SK-N-SH (cell line): ENCODE measurements around the gene TAF1D. TPM values are rescaled to one million over a fixed set of nuclear protein-coding genes. Genes with fewer than 3 reads are reported as not detected.

ENCODE experiments used
- CTCF ChIA-PET: fragments of 300-600, 350-600 bp; formaldehyde crosslinking; extraction: SDS; loops from one replicate; lab custom pipeline; 2021; lab: Yijun Ruan, JAX
- POLR2A ChIA-PET: fragments of 350-600 bp; sonication (Branson Sonifier 250); formaldehyde crosslinking; extraction: SDS; loops from one replicate; lab custom pipeline; 2020; ENCODE audit warnings: antibody characterized with exemption, inconsistent platforms; lab: Yijun Ruan, JAX
- DNase-seq: peaks from one replicate; pipeline ENCODE4 v3.0.0; 2012
- H2AFZ ChIP-seq: fragments of 200-600 bp; sonication (generic); 2 replicates; pipeline ENCODE4 v1.8.1; 2016; ENCODE audit warnings: antibody characterized with exemption, mild to moderate bottlenecking, low read depth
- H3F3A ChIP-seq: fragments of 200-600 bp; sonication (generic); replicated peaks from 2 replicates; pipeline ENCODE3; 2016; ENCODE audit warnings: antibody characterized with exemption, mild to moderate bottlenecking; ENCODE audit not compliant: insufficient read depth
- H3K27ac ChIP-seq, 2 experiments: fragments of 200-500 bp in 1 of 2; fragments of 200-600 bp in 1 of 2; sonication (Bioruptor generic) in 1 of 2; sonication (generic), shearing (Covaris generic) in 1 of 2; 2 replicates each; pipeline versions ENCODE4 v1.5.1 to v1.6.1; 2014 to 2016; ENCODE audit warnings: low read depth in 2 of 2, inconsistent platforms in 1 of 2, low read length in 1 of 2, mild to moderate bottlenecking in 1 of 2, mixed read lengths in 1 of 2
- H3K27me3 ChIP-seq: fragments of 200-600 bp; sonication (generic), shearing (Covaris generic); 2 replicates; pipeline ENCODE4 v1.6.1; 2016; ENCODE audit warnings: mixed run types; ENCODE audit not compliant: insufficient read depth
- H3K36me3 ChIP-seq, 2 experiments: fragments of 200-500 bp in 1 of 2; fragments of 200-600 bp in 1 of 2; sonication (Bioruptor generic) in 1 of 2; sonication (generic) in 1 of 2; replicated peaks in 1 of 2; 2 replicates each; pipeline versions ENCODE3 to v1.5.1; 2014 to 2016; ENCODE audit warnings: low read length in 1 of 2, mild to moderate bottlenecking in 1 of 2; ENCODE audit not compliant: insufficient read depth in 2 of 2, control insufficient read depth in 1 of 2
- H3K4me1 ChIP-seq, 2 experiments: fragments of 200-500 bp in 1 of 2; fragments of 200-600 bp in 1 of 2; sonication (Bioruptor generic) in 1 of 2; sonication (generic), shearing (Covaris generic) in 1 of 2; 2 replicates each; pipeline versions ENCODE4 v1.5.1 to v1.6.1; 2014 to 2016; ENCODE audit warnings: low read depth in 1 of 2, low read length in 1 of 2, mixed run types in 1 of 2; ENCODE audit not compliant: insufficient read depth in 2 of 2, control insufficient read depth in 1 of 2
- H3K4me2 ChIP-seq: fragments of 200-600 bp; sonication (generic), shearing (Covaris generic); 2 replicates; pipeline ENCODE4 v1.6.1; 2017; ENCODE audit warnings: mixed run types
- H3K4me3 ChIP-seq, 2 experiments: fragments of 200-500 bp in 1 of 2; fragments of 200-600 bp in 1 of 2; sonication (Bioruptor generic) in 1 of 2; sonication (generic), shearing (Covaris generic) in 1 of 2; 2 replicates each; pipeline versions ENCODE4 v1.5.1 to v1.8.1; 2014 to 2016; ENCODE audit warnings: low read depth in 2 of 2, inconsistent platforms in 1 of 2, low read length in 1 of 2, mild to moderate bottlenecking in 1 of 2, mixed read lengths in 1 of 2, moderate library complexity in 1 of 2
- H3K79me2 ChIP-seq: fragments of 200-600 bp; sonication (generic); 2 replicates; pipeline ENCODE4 v1.8.1; 2017; ENCODE audit warnings: mild to moderate bottlenecking; ENCODE audit not compliant: insufficient read depth
- H3K9ac ChIP-seq: fragments of 200-600 bp; sonication (generic); 2 replicates; pipeline ENCODE4 v1.6.1; 2017; ENCODE audit warnings: mixed run types
- H3K9me2 ChIP-seq: fragments of 200-600 bp; sonication (generic); 2 replicates; pipeline ENCODE4 v1.6.1; 2017; ENCODE audit warnings: mixed run types
- H3K9me3 ChIP-seq: fragments of 200-600 bp; sonication (generic); 2 replicates; pipeline ENCODE4 v1.6.1; 2017; ENCODE audit warnings: mixed run types, mild to moderate bottlenecking, moderate library complexity
- H4K20me1 ChIP-seq: fragments of 200-600 bp; sonication (generic); 2 replicates; pipeline ENCODE4 v1.6.1; 2017; ENCODE audit warnings: mild to moderate bottlenecking, mixed run types; ENCODE audit not compliant: insufficient read depth
- ELF1 ChIP-seq: IDR thresholded peaks from 2 replicates; pipeline ENCODE4 v1.4.0; 2012
- FOSL2 ChIP-seq: IDR thresholded peaks from 2 replicates; pipeline ENCODE4 v1.4.0; 2012; ENCODE audit warnings: low read depth, mild to moderate bottlenecking, moderate library complexity, borderline replicate concordance
- FOXM1 ChIP-seq: IDR thresholded peaks from 2 replicates; pipeline ENCODE4 v1.4.0; 2012; ENCODE audit warnings: low read depth, mild to moderate bottlenecking
- GABPA ChIP-seq: IDR thresholded peaks from 2 replicates; pipeline ENCODE4 v1.4.0; 2012; ENCODE audit warnings: low read depth, mild to moderate bottlenecking
- POLR2AphosphoS5 ChIP-seq: IDR thresholded peaks from 2 replicates; pipeline ENCODE4 v1.6.1; 2012; ENCODE audit warnings: low read depth, low read length
- SMC3 ChIP-seq: IDR thresholded peaks from 2 replicates; pipeline ENCODE4 v1.6.1; 2012; ENCODE audit warnings: low read depth, low read length, improper control_type of control experiment
- TEAD4 ChIP-seq: IDR thresholded peaks from 2 replicates; pipeline ENCODE4 v1.4.0; 2012; ENCODE audit warnings: mild to moderate bottlenecking, borderline replicate concordance; ENCODE audit not compliant: insufficient read depth
- YY1 ChIP-seq: IDR thresholded peaks from 2 replicates; pipeline ENCODE4 v1.4.0; 2012; ENCODE audit warnings: low read depth, mild to moderate bottlenecking
- WGBS: methylation state at CpG from one replicate; pipeline ENCODE4 v1.1.6; 2017; ENCODE audit warnings: low lambda C conversion rate; 5-methylcytosine and 5-hydroxymethylcytosine counted together
- polyA plus RNA-seq, 3 experiments: library from polyadenylated mRNA; depleted of rRNA; stranded (reverse); fragments of >200 nt; gene quantifications; 2 replicates each; pipeline ENCODE4 v1.2.3, GENCODE V29; 2012
- TF ChIP-seq, protein P1 (sequence below): fragments of 150-350 bp; IDR thresholded peaks from 2 replicates; pipeline ENCODE4 v1.6.1; 2017; ENCODE audit warnings: antibody characterized with exemption, low read length, low read depth, borderline replicate concordance
- TF ChIP-seq, protein P2 (sequence below): IDR thresholded peaks from 2 replicates; pipeline ENCODE4 v1.6.1; 2012; ENCODE audit warnings: mild to moderate bottlenecking, low read depth, low read length, moderate library complexity
- TF ChIP-seq, protein P3 (sequence below): fragments of 200-600 bp; sonication (generic); IDR thresholded peaks from 2 replicates; pipeline ENCODE4 v1.6.1; 2017; ENCODE audit warnings: antibody characterized with exemption, mild to moderate bottlenecking, moderate library complexity

Gene TAF1D
- polyA plus RNA-seq, 1 of the 3 experiments (the other 2 are of a cell fraction) = 56.7 TPM

DNA sequence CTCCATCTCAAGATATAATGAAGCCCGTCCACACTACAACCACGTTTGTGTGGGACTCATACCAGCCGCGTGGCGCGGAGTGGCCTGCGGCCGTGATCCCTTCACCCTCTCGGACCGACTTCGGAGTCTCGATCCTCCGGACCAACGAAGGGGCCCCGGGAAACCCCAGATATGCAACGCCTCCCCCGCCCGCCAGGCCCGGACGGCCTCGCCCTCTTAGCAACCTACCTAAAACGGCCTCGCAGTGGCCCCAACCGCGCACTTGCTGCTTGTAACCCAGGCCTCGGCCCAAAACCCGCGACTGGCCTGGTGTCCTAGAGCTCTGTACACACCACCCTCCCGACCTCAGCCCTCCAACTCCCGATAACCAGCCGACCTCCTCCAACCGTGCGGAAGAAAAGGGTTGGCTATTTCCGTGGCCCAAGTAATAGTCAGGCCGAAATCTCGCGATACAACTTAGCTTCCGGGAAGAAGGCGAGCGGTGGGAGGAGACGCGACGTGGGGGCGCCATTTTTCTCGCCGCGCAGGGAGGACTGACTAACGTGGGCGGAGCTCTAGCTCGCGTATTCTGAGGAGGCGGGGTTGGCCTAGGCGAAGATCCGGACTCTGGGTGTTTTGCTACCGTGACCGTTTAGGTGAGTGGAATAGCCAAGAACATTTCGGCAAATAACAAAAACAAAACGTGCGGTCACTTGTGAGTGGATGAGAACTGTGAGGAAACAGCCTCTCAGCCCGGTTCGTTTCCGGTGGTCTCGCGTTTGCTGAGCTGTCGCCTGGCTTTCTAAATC lies at the start of gene TAF1D, which contains the start of gene C11orf54 (continued):
- TF ChIP-seq YY1 = peak; percentile 90
- TF ChIP-seq, protein P1, sequence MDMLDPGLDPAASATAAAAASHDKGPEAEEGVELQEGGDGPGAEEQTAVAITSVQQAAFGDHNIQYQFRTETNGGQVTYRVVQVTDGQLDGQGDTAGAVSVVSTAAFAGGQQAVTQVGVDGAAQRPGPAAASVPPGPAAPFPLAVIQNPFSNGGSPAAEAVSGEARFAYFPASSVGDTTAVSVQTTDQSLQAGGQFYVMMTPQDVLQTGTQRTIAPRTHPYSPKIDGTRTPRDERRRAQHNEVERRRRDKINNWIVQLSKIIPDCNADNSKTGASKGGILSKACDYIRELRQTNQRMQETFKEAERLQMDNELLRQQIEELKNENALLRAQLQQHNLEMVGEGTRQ = no peak
- TF ChIP-seq POLR2AphosphoS5 = peak; percentile 99
- TF ChIP-seq FOXM1 = no peak
- TF ChIP-seq ELF1 = peak; percentile 94
- TF ChIP-seq SMC3 = no peak
- no peak for TF ChIP-seq TEAD4
- TF ChIP-seq, protein P2, sequence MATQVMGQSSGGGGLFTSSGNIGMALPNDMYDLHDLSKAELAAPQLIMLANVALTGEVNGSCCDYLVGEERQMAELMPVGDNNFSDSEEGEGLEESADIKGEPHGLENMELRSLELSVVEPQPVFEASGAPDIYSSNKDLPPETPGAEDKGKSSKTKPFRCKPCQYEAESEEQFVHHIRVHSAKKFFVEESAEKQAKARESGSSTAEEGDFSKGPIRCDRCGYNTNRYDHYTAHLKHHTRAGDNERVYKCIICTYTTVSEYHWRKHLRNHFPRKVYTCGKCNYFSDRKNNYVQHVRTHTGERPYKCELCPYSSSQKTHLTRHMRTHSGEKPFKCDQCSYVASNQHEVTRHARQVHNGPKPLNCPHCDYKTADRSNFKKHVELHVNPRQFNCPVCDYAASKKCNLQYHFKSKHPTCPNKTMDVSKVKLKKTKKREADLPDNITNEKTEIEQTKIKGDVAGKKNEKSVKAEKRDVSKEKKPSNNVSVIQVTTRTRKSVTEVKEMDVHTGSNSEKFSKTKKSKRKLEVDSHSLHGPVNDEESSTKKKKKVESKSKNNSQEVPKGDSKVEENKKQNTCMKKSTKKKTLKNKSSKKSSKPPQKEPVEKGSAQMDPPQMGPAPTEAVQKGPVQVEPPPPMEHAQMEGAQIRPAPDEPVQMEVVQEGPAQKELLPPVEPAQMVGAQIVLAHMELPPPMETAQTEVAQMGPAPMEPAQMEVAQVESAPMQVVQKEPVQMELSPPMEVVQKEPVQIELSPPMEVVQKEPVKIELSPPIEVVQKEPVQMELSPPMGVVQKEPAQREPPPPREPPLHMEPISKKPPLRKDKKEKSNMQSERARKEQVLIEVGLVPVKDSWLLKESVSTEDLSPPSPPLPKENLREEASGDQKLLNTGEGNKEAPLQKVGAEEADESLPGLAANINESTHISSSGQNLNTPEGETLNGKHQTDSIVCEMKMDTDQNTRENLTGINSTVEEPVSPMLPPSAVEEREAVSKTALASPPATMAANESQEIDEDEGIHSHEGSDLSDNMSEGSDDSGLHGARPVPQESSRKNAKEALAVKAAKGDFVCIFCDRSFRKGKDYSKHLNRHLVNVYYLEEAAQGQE = 0 out of 2 replicates have a peak, but pooled peaks have one; percentile 36
- TF ChIP-seq FOSL2 = no peak

DNA sequence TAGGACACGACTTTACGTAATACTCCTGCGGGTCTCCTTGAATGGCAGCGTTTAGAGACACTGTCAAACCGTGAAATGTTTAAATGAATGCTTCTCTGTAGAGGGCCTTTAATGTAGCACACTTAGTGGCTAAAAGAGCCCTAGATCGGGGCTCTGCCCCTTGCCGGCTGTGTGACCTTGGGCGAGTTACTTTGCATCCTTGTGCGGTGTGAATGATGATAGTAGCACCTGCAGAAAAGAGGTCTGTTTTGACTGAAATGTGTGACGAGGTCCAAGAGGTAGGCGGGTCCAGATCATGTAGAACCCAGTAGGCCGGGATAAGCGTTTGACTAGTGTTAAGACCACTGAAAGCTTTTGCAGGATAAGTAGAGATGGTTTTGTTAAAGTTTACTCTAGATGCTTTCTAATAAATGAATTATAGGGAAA lies 43.7 kb upstream of the TAF1D start:
- H3K27me3 ChIP-seq = no peaks in the 10 kb centered on the region
- no peaks in the 10 kb centered on the region for H3K9me3 ChIP-seq
- peak overlapping the region; percentile 94 to 96 for H3K27ac ChIP-seq
- peaks cover 4% of the 10 kb centered on the region for H3F3A ChIP-seq
- H3K4me2 ChIP-seq = peak overlapping the region; percentile 91
- ChIA-PET POLR2A (interaction anchor here (1.0 kb wide), 1 partner anchor 10 kb away, joined by 3 read pairs; no protein-coding TSS in a partner anchor), CTCF (no interaction called here)
- H3K36me3 ChIP-seq = peaks cover 18 to 25% of the 10 kb centered on the region in 2 experiments
- no peaks in the 10 kb centered on the region for H3K9me2 ChIP-seq
- peaks cover 2 to 18% of the 10 kb centered on the region in 2 experiments; a peak in 3 of 4 replicates for H3K4me1 ChIP-seq
- H3K79me2 ChIP-seq = peaks cover 65% of the 10 kb centered on the region
- WGBS = 0% methylated on average over 13 of the region's 13 CpGs
- no peak overlapping the region for H2AFZ ChIP-seq
- H3K9ac ChIP-seq = peak overlapping the region; percentile 99
- H4K20me1 ChIP-seq = peaks cover 51% of the 10 kb centered on the region
- H3K4me3 ChIP-seq = peak overlapping the region; percentile 79 to 89
- peak; percentile 21 for DNase-seq
- TF ChIP-seq GABPA = no peak
- TF ChIP-seq, protein P3, sequence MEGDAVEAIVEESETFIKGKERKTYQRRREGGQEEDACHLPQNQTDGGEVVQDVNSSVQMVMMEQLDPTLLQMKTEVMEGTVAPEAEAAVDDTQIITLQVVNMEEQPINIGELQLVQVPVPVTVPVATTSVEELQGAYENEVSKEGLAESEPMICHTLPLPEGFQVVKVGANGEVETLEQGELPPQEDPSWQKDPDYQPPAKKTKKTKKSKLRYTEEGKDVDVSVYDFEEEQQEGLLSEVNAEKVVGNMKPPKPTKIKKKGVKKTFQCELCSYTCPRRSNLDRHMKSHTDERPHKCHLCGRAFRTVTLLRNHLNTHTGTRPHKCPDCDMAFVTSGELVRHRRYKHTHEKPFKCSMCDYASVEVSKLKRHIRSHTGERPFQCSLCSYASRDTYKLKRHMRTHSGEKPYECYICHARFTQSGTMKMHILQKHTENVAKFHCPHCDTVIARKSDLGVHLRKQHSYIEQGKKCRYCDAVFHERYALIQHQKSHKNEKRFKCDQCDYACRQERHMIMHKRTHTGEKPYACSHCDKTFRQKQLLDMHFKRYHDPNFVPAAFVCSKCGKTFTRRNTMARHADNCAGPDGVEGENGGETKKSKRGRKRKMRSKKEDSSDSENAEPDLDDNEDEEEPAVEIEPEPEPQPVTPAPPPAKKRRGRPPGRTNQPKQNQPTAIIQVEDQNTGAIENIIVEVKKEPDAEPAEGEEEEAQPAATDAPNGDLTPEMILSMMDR = peak; percentile 1; the same call in 1 of the 2 replicates
